SK-N-SH (cell line): ENCODE results near the gene ARHGAP1. TPM values are rescaled to one million over a fixed set of nuclear protein-coding genes. Genes with fewer than 3 reads are reported as not detected.

ENCODE experiments used
- CTCF ChIA-PET: fragments of 300-600, 350-600 bp; formaldehyde crosslinking; extraction: SDS; loops from one replicate; lab custom pipeline; 2021; lab: Yijun Ruan, JAX
- POLR2A ChIA-PET: fragments of 350-600 bp; sonication (Branson Sonifier 250); formaldehyde crosslinking; extraction: SDS; loops from one replicate; lab custom pipeline; 2020; ENCODE audit warnings: antibody characterized with exemption, inconsistent platforms; lab: Yijun Ruan, JAX
- DNase-seq: peaks from one replicate; pipeline ENCODE4 v3.0.0; 2012
- H2AFZ ChIP-seq: fragments of 200-600 bp; sonication (generic); 2 replicates; pipeline ENCODE4 v1.8.1; 2016; ENCODE audit warnings: antibody characterized with exemption, mild to moderate bottlenecking, low read depth
- H3F3A ChIP-seq: fragments of 200-600 bp; sonication (generic); replicated peaks from 2 replicates; pipeline ENCODE3; 2016; ENCODE audit warnings: antibody characterized with exemption, mild to moderate bottlenecking; ENCODE audit not compliant: insufficient read depth
- H3K27ac ChIP-seq, 2 experiments: fragments of 200-500 bp in 1 of 2; fragments of 200-600 bp in 1 of 2; sonication (Bioruptor generic) in 1 of 2; sonication (generic), shearing (Covaris generic) in 1 of 2; 2 replicates each; pipeline versions ENCODE4 v1.5.1 to v1.6.1; 2014 to 2016; ENCODE audit warnings: low read depth in 2 of 2, inconsistent platforms in 1 of 2, low read length in 1 of 2, mild to moderate bottlenecking in 1 of 2, mixed read lengths in 1 of 2
- H3K27me3 ChIP-seq: fragments of 200-600 bp; sonication (generic), shearing (Covaris generic); 2 replicates; pipeline ENCODE4 v1.6.1; 2016; ENCODE audit warnings: mixed run types; ENCODE audit not compliant: insufficient read depth
- H3K36me3 ChIP-seq, 2 experiments: fragments of 200-500 bp in 1 of 2; fragments of 200-600 bp in 1 of 2; sonication (Bioruptor generic) in 1 of 2; sonication (generic) in 1 of 2; replicated peaks in 1 of 2; 2 replicates each; pipeline versions ENCODE3 to v1.5.1; 2014 to 2016; ENCODE audit warnings: low read length in 1 of 2, mild to moderate bottlenecking in 1 of 2; ENCODE audit not compliant: insufficient read depth in 2 of 2, control insufficient read depth in 1 of 2
- H3K4me1 ChIP-seq, 2 experiments: fragments of 200-500 bp in 1 of 2; fragments of 200-600 bp in 1 of 2; sonication (Bioruptor generic) in 1 of 2; sonication (generic), shearing (Covaris generic) in 1 of 2; 2 replicates each; pipeline versions ENCODE4 v1.5.1 to v1.6.1; 2014 to 2016; ENCODE audit warnings: low read depth in 1 of 2, low read length in 1 of 2, mixed run types in 1 of 2; ENCODE audit not compliant: insufficient read depth in 2 of 2, control insufficient read depth in 1 of 2
- H3K4me2 ChIP-seq: fragments of 200-600 bp; sonication (generic), shearing (Covaris generic); 2 replicates; pipeline ENCODE4 v1.6.1; 2017; ENCODE audit warnings: mixed run types
- H3K4me3 ChIP-seq, 2 experiments: fragments of 200-500 bp in 1 of 2; fragments of 200-600 bp in 1 of 2; sonication (Bioruptor generic) in 1 of 2; sonication (generic), shearing (Covaris generic) in 1 of 2; 2 replicates each; pipeline versions ENCODE4 v1.5.1 to v1.8.1; 2014 to 2016; ENCODE audit warnings: low read depth in 2 of 2, inconsistent platforms in 1 of 2, low read length in 1 of 2, mild to moderate bottlenecking in 1 of 2, mixed read lengths in 1 of 2, moderate library complexity in 1 of 2
- H3K79me2 ChIP-seq: fragments of 200-600 bp; sonication (generic); 2 replicates; pipeline ENCODE4 v1.8.1; 2017; ENCODE audit warnings: mild to moderate bottlenecking; ENCODE audit not compliant: insufficient read depth
- H3K9ac ChIP-seq: fragments of 200-600 bp; sonication (generic); 2 replicates; pipeline ENCODE4 v1.6.1; 2017; ENCODE audit warnings: mixed run types
- H3K9me2 ChIP-seq: fragments of 200-600 bp; sonication (generic); 2 replicates; pipeline ENCODE4 v1.6.1; 2017; ENCODE audit warnings: mixed run types
- H3K9me3 ChIP-seq: fragments of 200-600 bp; sonication (generic); 2 replicates; pipeline ENCODE4 v1.6.1; 2017; ENCODE audit warnings: mixed run types, mild to moderate bottlenecking, moderate library complexity
- H4K20me1 ChIP-seq: fragments of 200-600 bp; sonication (generic); 2 replicates; pipeline ENCODE4 v1.6.1; 2017; ENCODE audit warnings: mild to moderate bottlenecking, mixed run types; ENCODE audit not compliant: insufficient read depth
- CHD2 ChIP-seq: fragments of 150-350 bp; IDR thresholded peaks from 2 replicates; pipeline ENCODE4 v1.6.1; 2018; ENCODE audit warnings: low read length; ENCODE audit not compliant: partially characterized antibody
- CTCF ChIP-seq: fragments of 200-600 bp; sonication (generic); IDR thresholded peaks from 2 replicates; pipeline ENCODE4 v1.6.1; 2017; ENCODE audit warnings: antibody characterized with exemption, mild to moderate bottlenecking, moderate library complexity
- ELF1 ChIP-seq: IDR thresholded peaks from 2 replicates; pipeline ENCODE4 v1.4.0; 2012
- EP300 ChIP-seq, 2 experiments: IDR thresholded peaks; 2 replicates each; pipeline versions ENCODE4 v1.4.0 to v1.6.1; 2012; ENCODE audit warnings: borderline replicate concordance in 1 of 2, low read depth in 1 of 2, low read length in 1 of 2
- EZH2phosphoT487 ChIP-seq: fragments of 200-600 bp; sonication (generic); IDR thresholded peaks from 2 replicates; pipeline ENCODE4 v1.6.1; 2017; ENCODE audit warnings: low read depth, mixed run types, mild to moderate bottlenecking, antibody characterized with exemption, moderate library complexity, borderline replicate concordance
- FOSL2 ChIP-seq: IDR thresholded peaks from 2 replicates; pipeline ENCODE4 v1.4.0; 2012; ENCODE audit warnings: low read depth, mild to moderate bottlenecking, moderate library complexity, borderline replicate concordance
- GABPA ChIP-seq: IDR thresholded peaks from 2 replicates; pipeline ENCODE4 v1.4.0; 2012; ENCODE audit warnings: low read depth, mild to moderate bottlenecking
- MAX ChIP-seq: IDR thresholded peaks from 2 replicates; pipeline ENCODE4 v1.4.0; 2012; ENCODE audit warnings: low read depth
- MEF2A ChIP-seq: IDR thresholded peaks from 2 replicates; pipeline ENCODE4 v1.4.0; 2012; ENCODE audit warnings: low read depth, borderline replicate concordance
- NFIC ChIP-seq: IDR thresholded peaks from 2 replicates; pipeline ENCODE4 v1.4.0; 2012; ENCODE audit warnings: borderline replicate concordance
- PBX3 ChIP-seq: IDR thresholded peaks from 2 replicates; pipeline ENCODE4; 2012
- POLR2AphosphoS5 ChIP-seq: IDR thresholded peaks from 2 replicates; pipeline ENCODE4 v1.6.1; 2012; ENCODE audit warnings: low read depth, low read length
- REST ChIP-seq: IDR thresholded peaks from 2 replicates; pipeline ENCODE4 v1.6.1; 2012; ENCODE audit warnings: mild to moderate bottlenecking, low read depth, low read length, moderate library complexity
- RXRA ChIP-seq: IDR thresholded peaks from 2 replicates; pipeline ENCODE4 v1.4.0; 2012; ENCODE audit warnings: low read depth, mild to moderate bottlenecking, borderline replicate concordance
- TAF1 ChIP-seq: IDR thresholded peaks from 2 replicates; pipeline ENCODE4 v1.6.1; 2012; ENCODE audit warnings: low read depth, mild to moderate bottlenecking, low read length, moderate library complexity, borderline replicate concordance
- TEAD4 ChIP-seq: IDR thresholded peaks from 2 replicates; pipeline ENCODE4 v1.4.0; 2012; ENCODE audit warnings: mild to moderate bottlenecking, borderline replicate concordance; ENCODE audit not compliant: insufficient read depth
- USF2 ChIP-seq: fragments of 150-350 bp; IDR thresholded peaks from 2 replicates; pipeline ENCODE4 v1.6.1; 2017; ENCODE audit warnings: antibody characterized with exemption, low read length, low read depth, borderline replicate concordance
- WGBS: methylation state at CpG from one replicate; pipeline ENCODE4 v1.1.6; 2017; ENCODE audit warnings: low lambda C conversion rate; 5-methylcytosine and 5-hydroxymethylcytosine counted together
- polyA plus RNA-seq, 3 experiments: library from polyadenylated mRNA; depleted of rRNA; stranded (reverse); fragments of >200 nt; gene quantifications; 2 replicates each; pipeline ENCODE4 v1.2.3, GENCODE V29; 2012

The ARHGAP1 gene
- polyA plus RNA-seq, 1 of the 3 experiments (the other 2 are of a cell fraction) = 27.1 TPM

GRCh38 chr11:46731545-46731944 is 31.1 kb upstream of the ARHGAP1 start:
- no peaks in the 10 kb centered on the region for H3K4me1 ChIP-seq
- CTCF ChIA-PET = no interaction called here
- H3K79me2 ChIP-seq = no peaks in the 10 kb centered on the region
- H3K27me3 ChIP-seq = no peaks in the 10 kb centered on the region
- no peaks in the 10 kb centered on the region for H3K9me3 ChIP-seq
- POLR2A ChIA-PET = no interaction called here
- DNase-seq = no peak
- no peaks in the 10 kb centered on the region for H4K20me1 ChIP-seq
- H3K27ac ChIP-seq = no peak overlapping the region
- TF ChIP-seq EZH2phosphoT487 = no peak
- TF ChIP-seq MEF2A = no peak
- no peak for TF ChIP-seq TEAD4
- no peak for TF ChIP-seq MAX
- no peak for TF ChIP-seq USF2
- TF ChIP-seq GABPA = no peak
- TF ChIP-seq RXRA = no peak
- TF ChIP-seq PBX3 = no peak
- TF ChIP-seq TAF1 = no peak
- no peak for TF ChIP-seq CTCF
- no peak for TF ChIP-seq CHD2
- TF ChIP-seq FOSL2 = no peak
- no peak for TF ChIP-seq REST
- TF ChIP-seq POLR2AphosphoS5 = no peak
- no peak for TF ChIP-seq ELF1
- no peak for TF ChIP-seq NFIC
- TF ChIP-seq EP300 (IDR thresholded peaks at IDR 0.05; ENCODE audit: borderline replicate concordance in 1 of 2, low read depth in 1 of 2, low read length in 1 of 2) = no peak
- no peaks in the 10 kb centered on the region for H3K36me3 ChIP-seq
- H2AFZ ChIP-seq = no peak overlapping the region
- no peak overlapping the region for H3K9ac ChIP-seq
- WGBS = 81% methylated on average over 4 of the region's 4 CpGs
- H3K4me3 ChIP-seq = no peak overlapping the region
- H3K9me2 ChIP-seq = no peaks in the 10 kb centered on the region
- peaks cover 5% of the 10 kb centered on the region for H3F3A ChIP-seq
- no peak overlapping the region for H3K4me2 ChIP-seq
